Adrenal gland (tissue), 5 donors: ENCODE data around the gene ZNF91.

Experiments
- CTCF ChIP-seq, 6 experiments: fragments of 450-650 bp in 4 of 6; fragments of 200-600 bp in 2 of 6; sonication (generic) in 1 of 6; IDR thresholded peaks; 1 replicate in 5 of 6; 2 replicates in 1 of 6; pipeline versions ENCODE4 v1.5.1 to v1.8.0; 2016 to 2021; ENCODE audit warnings: antibody characterized with exemption in 6 of 6, mild to moderate bottlenecking in 2 of 6, moderate library complexity in 1 of 6
- POLR2A ChIP-seq, 2 donors: fragments of 450-650 bp; IDR thresholded peaks; one replicate each; pipeline ENCODE4 v1.6.1; 2017; ENCODE audit warnings: antibody characterized with exemption in 2 of 2, mild to moderate bottlenecking in 2 of 2, moderate library complexity in 1 of 2
- donor health status: DM: no; HTN: no; CAD: no.

DNA sequence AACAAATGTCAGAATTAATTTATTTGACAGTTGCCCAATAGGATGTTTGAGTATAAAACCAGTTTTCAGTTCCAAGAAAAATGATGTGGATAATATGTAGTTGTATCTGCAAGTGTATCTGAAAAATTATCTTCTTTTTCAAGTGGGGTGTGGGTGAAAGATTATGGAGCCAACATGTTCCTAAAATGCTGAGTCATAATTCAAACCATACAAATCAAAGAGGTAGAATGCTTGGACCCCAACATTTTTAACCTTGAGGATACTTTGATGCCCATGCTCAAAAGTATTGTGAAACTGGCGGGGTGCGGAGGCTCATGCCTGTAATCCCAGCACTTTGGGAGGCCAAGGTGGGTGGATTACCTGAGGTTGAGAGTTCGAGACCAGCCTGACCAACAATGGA is 91.0 kb downstream of the ZNF91 start:
- no peak for TF ChIP-seq CTCF (IDR thresholded peaks at IDR 0.05)
- TF ChIP-seq POLR2A (IDR thresholded peaks at IDR 0.05), result no peak
